NK-92 (cell line): ENCODE data around the gene HCRT.
"Not testable (repeated sequence)": the region's sequence is repeated elsewhere in the genome, so short reads cannot be mapped to it uniquely, and the experiment has no call there.

ENCODE experiments used
- DNase-seq: peaks from one replicate; lab custom pipeline; 2025; ENCODE audit not compliant: unreplicated experiment; lab: John Stamatoyannopoulos, UW

The HCRT gene

GRCh38 chr17:42198897-42199296 lies 13.6 kb upstream of the HCRT start:
- no peak for DNase-seq

- no peak for DNase-seq
Observed at GRCh38 chr17:42197564-42198156, 12.4 kb upstream of the HCRT start.

- peak; percentile 23 for DNase-seq
Observed at GRCh38 chr17:42193969-42194899, 9.0 kb upstream of the HCRT start, which contains the start of gene GHDC. Gene GHDC, minus strand, starts transcription at chr17:42194494. Its CDS starts 913 bp downstream, at chr17:42193581.

GRCh38 chr17:42193216-42193968 lies 8.1 kb upstream of the HCRT start:
- DNase-seq, result no peak

- DNase-seq, result no peak
Observed at GRCh38 chr17:42192189-42193126, 7.2 kb upstream of the HCRT start.

GRCh38 chr17:42191275-42191608 lies 6.0 kb upstream of the HCRT start:
- no peak for DNase-seq

GRCh38 chr17:42190491-42191274 lies 5.4 kb upstream of the HCRT start:
- no peak for DNase-seq

- DNase-seq, result no peak
Observed at GRCh38 chr17:42189651-42189965, 4.4 kb upstream of the HCRT start.

GRCh38 chr17:42188749-42189650 lies 3.7 kb upstream of the HCRT start:
- no peak for DNase-seq

- no peak for DNase-seq
Observed at GRCh38 chr17:42187833-42188232, 2.6 kb upstream of the HCRT start.

- not testable (repeated sequence) for DNase-seq
Observed at GRCh38 chr17:42186191-42186590, 939 bp upstream of the HCRT start.

GRCh38 chr17:42185621-42185930 lies 324 bp upstream of the HCRT start:
- DNase-seq, result no peak

GRCh38 chr17:42183741-42184711 lies 1.2 kb downstream of the HCRT start:
- DNase-seq, result no peak

GRCh38 chr17:42182927-42183734 lies 2.1 kb downstream of the HCRT start:
- no peak for DNase-seq

GRCh38 chr17:42181851-42182207 lies 3.4 kb downstream of the HCRT start:
- DNase-seq, result no peak

- DNase-seq, result no peak
Observed at GRCh38 chr17:42180922-42181850, 4.1 kb downstream of the HCRT start, which contains the start of gene KCNH4. Gene KCNH4, minus strand, starts transcription at chr17:42181142. Its CDS starts 197 bp downstream, at chr17:42180945.
